ENCODE data around the gene RASA3. TPM values are rescaled to one million over a fixed set of nuclear protein-coding genes. Genes with fewer than 3 reads are reported as not detected.
"Not testable (repeated sequence)": the region's sequence is repeated elsewhere in the genome, so short reads cannot be mapped to it uniquely, and the experiment has no call there.

The RASA3 gene
- total RNA-seq, 1 donor from 2014 or later = 9.3 TPM

GRCh38 chr13:114134944-114135610 lies 2.7 kb upstream of the RASA3 start:
- no peak overlapping the region for H3K27ac Mint-ChIP-seq
- DNase-seq (ENCODE audit: extremely low spot score, unreplicated experiment) = no peak
- TF ChIP-seq, protein P1, sequence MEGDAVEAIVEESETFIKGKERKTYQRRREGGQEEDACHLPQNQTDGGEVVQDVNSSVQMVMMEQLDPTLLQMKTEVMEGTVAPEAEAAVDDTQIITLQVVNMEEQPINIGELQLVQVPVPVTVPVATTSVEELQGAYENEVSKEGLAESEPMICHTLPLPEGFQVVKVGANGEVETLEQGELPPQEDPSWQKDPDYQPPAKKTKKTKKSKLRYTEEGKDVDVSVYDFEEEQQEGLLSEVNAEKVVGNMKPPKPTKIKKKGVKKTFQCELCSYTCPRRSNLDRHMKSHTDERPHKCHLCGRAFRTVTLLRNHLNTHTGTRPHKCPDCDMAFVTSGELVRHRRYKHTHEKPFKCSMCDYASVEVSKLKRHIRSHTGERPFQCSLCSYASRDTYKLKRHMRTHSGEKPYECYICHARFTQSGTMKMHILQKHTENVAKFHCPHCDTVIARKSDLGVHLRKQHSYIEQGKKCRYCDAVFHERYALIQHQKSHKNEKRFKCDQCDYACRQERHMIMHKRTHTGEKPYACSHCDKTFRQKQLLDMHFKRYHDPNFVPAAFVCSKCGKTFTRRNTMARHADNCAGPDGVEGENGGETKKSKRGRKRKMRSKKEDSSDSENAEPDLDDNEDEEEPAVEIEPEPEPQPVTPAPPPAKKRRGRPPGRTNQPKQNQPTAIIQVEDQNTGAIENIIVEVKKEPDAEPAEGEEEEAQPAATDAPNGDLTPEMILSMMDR (conservative IDR thresholded peaks at IDR 0.05) = no peak
- H3K4me3 Mint-ChIP-seq = no peak overlapping the region
- H3K4me1 Mint-ChIP-seq (ENCODE audit: unreplicated experiment) = peaks cover 17% of the 10 kb centered on the region
- H3K36me3 Mint-ChIP-seq = no peaks in the 10 kb centered on the region
- peaks cover 17% of the 10 kb centered on the region for H3K27me3 Mint-ChIP-seq
- H3K9me3 Mint-ChIP-seq = no peaks in the 10 kb centered on the region

GRCh38 chr13:114134111-114134943 lies 1.9 kb upstream of the RASA3 start:
- Mint-ChIP-seq H3K9me3 (no peaks in the 10 kb centered on the region), H3K27me3 (peaks cover 21% of the 10 kb centered on the region), H3K36me3 (no peaks in the 10 kb centered on the region), H3K4me1 (ENCODE audit: unreplicated experiment) (peaks cover 22% of the 10 kb centered on the region), H3K27ac (peak overlapping the region; percentile 8), H3K4me3 (peak overlapping the region; percentile 76)
- DNase-seq (ENCODE audit: extremely low spot score, unreplicated experiment) = no peak
- TF ChIP-seq, protein P1 (conservative IDR thresholded peaks at IDR 0.05) = no peak

- H3K4me1 Mint-ChIP-seq (ENCODE audit: unreplicated experiment) = peaks cover 29% of the 10 kb centered on the region
- DNase-seq (ENCODE audit: extremely low spot score, unreplicated experiment); H3K36me3 Mint-ChIP-seq; H3K9me3 Mint-ChIP-seq: not testable (repeated sequence)
- peak overlapping the region; percentile 8 for H3K27ac Mint-ChIP-seq
- peak overlapping the region; percentile 76 for H3K4me3 Mint-ChIP-seq
- peaks cover 26% of the 10 kb centered on the region for H3K27me3 Mint-ChIP-seq
Observed at GRCh38 chr13:114133552-114133951, 1.1 kb upstream of the RASA3 start.

DNA sequence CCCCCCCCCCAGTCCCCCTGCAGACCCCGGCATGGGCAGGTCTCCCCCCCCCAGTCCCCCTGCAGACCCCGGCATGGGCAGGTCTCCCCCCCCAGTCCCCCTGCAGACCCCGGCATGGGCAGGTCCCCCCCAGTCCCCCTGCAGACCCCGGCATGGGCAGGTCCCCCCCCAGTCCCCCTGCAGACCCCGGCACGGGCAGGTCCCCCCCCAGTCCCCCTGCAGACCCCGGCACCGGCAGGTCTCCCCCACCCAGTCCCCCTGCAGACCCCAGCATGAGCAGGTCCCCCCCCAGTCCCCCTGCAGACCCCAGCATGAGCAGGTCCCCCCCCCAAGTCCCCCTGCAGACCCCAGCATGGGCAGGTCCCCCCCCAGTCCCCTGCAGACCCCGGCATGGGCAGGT lies 703 bp upstream of the RASA3 start:
- not testable (repeated sequence) for H3K9me3 Mint-ChIP-seq; H3K4me3 Mint-ChIP-seq; H3K36me3 Mint-ChIP-seq; DNase-seq (ENCODE audit: extremely low spot score, unreplicated experiment); H3K27ac Mint-ChIP-seq
- peaks cover 33% of the 10 kb centered on the region for H3K4me1 Mint-ChIP-seq (ENCODE audit: unreplicated experiment)
- peaks cover 26% of the 10 kb centered on the region for H3K27me3 Mint-ChIP-seq

DNA sequence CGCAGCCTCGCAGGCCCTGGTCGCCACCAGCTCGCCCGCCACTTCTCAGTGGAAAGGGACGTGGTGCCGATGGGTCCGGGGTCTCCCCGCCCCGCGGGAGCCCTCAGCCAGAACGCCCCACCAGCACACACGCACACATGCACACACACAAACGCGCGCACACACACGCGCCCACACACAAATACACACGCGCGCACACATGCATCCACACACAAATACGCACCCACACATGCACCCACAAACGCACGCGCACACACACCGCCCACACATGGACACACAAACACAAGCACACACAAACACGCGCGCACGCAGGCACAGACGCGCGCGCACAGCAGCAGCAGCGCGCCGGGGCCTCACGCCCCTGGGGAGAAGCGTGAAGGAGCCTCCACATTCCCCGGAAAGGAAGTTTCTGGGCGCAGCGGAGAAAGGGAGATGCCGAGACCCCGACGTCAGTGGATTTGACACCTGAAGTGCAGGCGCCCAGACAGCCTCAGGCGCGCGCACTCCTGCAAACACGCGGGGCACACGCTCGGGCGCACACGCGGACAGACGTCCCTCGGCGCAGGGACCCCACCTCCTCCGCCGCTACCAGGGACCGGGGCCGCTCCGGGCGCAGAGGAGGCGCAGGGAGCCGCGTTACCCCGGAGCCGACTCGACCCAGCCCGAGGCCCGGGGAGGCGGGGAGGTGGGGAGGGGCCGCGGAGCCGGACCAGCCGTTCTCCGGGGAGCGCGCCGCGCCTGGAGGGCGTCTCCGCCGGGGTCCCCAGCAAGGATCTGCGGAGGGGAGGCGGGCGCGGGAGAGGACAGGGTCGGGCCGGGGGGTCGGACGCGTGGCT lies 622 bp downstream of the RASA3 start:
- peak overlapping the region; percentile 55 for H3K27ac Mint-ChIP-seq

More for the DNA sequence above, 622 bp downstream of the RASA3 start:
- no peak for DNase-seq (ENCODE audit: extremely low spot score, unreplicated experiment)
- Mint-ChIP-seq H3K9me3 (no peaks in the 10 kb centered on the region), H3K36me3 (no peaks in the 10 kb centered on the region), H3K4me1 (ENCODE audit: unreplicated experiment) (peaks cover 44% of the 10 kb centered on the region), H3K27me3 (peaks cover 26% of the 10 kb centered on the region), H3K4me3 (peak overlapping the region; percentile 94)
- TF ChIP-seq, protein P1 (conservative IDR thresholded peaks at IDR 0.05) = no peak
